ENCODE results near the gene EXOC3L4.

- TF ChIP-seq, protein P1, sequence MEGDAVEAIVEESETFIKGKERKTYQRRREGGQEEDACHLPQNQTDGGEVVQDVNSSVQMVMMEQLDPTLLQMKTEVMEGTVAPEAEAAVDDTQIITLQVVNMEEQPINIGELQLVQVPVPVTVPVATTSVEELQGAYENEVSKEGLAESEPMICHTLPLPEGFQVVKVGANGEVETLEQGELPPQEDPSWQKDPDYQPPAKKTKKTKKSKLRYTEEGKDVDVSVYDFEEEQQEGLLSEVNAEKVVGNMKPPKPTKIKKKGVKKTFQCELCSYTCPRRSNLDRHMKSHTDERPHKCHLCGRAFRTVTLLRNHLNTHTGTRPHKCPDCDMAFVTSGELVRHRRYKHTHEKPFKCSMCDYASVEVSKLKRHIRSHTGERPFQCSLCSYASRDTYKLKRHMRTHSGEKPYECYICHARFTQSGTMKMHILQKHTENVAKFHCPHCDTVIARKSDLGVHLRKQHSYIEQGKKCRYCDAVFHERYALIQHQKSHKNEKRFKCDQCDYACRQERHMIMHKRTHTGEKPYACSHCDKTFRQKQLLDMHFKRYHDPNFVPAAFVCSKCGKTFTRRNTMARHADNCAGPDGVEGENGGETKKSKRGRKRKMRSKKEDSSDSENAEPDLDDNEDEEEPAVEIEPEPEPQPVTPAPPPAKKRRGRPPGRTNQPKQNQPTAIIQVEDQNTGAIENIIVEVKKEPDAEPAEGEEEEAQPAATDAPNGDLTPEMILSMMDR (IDR thresholded peaks at IDR 0.05; ENCODE audit: low read depth, low read length, missing input control): peak; percentile 80
- TF ChIP-seq GABPA (IDR thresholded peaks at IDR 0.05 in 1 of 2, conservative IDR thresholded peaks at IDR 0.05 in 1 of 2) (no peak), REST (IDR thresholded peaks at IDR 0.05) (no peak), TAF1 (conservative IDR thresholded peaks at IDR 0.05) (no peak), ZBTB33 (IDR thresholded peaks at IDR 0.05) (no peak), SP1 (IDR thresholded peaks at IDR 0.05) (no peak), YY1 (IDR thresholded peaks at IDR 0.05) (no peak), FOXA1 (IDR thresholded peaks at IDR 0.05) (no peak), MAX (IDR thresholded peaks at IDR 0.05) (no peak), HNF4G (IDR thresholded peaks at IDR 0.05) (no peak), RAD21 (IDR thresholded peaks at IDR 0.05) (peak; percentile 67 to 82), JUND (IDR thresholded peaks at IDR 0.05) (no peak)
- TF ChIP-seq, protein P2, sequence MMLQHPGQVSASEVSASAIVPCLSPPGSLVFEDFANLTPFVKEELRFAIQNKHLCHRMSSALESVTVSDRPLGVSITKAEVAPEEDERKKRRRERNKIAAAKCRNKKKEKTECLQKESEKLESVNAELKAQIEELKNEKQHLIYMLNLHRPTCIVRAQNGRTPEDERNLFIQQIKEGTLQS (IDR thresholded peaks at IDR 0.05): no peak
These were observed 16.1 kb upstream of the EXOC3L4 start for GRCh38 chr14:103078420-103078749.

Measured in liver (tissue), 3 donors.